IPS-11a (cell line): Measurements from ENCODE around the gene CROCC.
"Not testable (repeated sequence)": the region's sequence is repeated elsewhere in the genome, so short reads cannot be mapped to it uniquely, and the experiment has no call there.

Experiments used
- H3K4me3 ChIP-seq: one replicate; pipeline ENCODE4 v1.5.1; 2013; ENCODE audit warnings: low read depth, low read length, control low read depth

Gene CROCC, protein sequence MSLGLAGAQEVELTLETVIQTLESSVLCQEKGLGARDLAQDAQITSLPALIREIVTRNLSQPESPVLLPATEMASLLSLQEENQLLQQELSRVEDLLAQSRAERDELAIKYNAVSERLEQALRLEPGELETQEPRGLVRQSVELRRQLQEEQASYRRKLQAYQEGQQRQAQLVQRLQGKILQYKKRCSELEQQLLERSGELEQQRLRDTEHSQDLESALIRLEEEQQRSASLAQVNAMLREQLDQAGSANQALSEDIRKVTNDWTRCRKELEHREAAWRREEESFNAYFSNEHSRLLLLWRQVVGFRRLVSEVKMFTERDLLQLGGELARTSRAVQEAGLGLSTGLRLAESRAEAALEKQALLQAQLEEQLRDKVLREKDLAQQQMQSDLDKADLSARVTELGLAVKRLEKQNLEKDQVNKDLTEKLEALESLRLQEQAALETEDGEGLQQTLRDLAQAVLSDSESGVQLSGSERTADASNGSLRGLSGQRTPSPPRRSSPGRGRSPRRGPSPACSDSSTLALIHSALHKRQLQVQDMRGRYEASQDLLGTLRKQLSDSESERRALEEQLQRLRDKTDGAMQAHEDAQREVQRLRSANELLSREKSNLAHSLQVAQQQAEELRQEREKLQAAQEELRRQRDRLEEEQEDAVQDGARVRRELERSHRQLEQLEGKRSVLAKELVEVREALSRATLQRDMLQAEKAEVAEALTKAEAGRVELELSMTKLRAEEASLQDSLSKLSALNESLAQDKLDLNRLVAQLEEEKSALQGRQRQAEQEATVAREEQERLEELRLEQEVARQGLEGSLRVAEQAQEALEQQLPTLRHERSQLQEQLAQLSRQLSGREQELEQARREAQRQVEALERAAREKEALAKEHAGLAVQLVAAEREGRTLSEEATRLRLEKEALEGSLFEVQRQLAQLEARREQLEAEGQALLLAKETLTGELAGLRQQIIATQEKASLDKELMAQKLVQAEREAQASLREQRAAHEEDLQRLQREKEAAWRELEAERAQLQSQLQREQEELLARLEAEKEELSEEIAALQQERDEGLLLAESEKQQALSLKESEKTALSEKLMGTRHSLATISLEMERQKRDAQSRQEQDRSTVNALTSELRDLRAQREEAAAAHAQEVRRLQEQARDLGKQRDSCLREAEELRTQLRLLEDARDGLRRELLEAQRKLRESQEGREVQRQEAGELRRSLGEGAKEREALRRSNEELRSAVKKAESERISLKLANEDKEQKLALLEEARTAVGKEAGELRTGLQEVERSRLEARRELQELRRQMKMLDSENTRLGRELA (N-terminal part only)

DNA sequence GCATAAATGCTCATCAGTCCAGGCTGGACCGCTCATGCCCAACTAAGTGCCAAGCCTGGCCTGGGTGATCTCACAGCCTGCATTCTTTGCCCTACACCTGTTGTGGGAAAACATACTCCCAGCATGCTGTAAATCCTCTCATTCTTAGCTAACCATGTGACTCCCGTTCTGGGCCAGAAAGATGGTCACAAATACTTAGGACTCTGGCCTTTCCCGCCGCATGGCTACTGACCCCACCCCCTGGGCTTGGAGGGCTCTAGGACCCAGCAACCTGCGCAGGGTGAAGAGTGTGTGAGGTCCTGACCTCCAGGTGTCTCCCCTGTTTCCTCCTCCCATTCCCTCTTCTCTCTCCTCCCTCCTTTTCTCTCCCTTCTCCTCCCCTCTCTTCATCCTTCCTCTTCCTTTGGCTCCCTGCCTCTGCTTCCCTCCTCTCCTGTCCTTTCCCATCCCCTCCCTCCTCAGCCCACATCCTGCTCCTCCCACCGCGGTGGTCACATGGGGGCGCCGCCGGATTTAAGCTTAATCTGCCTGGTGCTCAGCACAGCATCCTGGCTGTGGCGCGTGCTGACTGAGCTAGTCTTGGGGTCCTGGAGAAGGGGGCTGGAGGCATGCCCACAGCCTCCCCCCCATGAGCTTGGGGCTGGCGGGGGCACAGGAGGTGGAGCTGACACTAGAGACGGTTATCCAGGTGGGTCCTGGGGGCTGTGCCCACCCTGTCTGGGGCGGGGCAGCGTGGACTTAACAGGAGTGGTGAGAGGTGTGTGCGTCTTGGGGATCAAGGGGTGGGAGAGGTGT is at the start of gene CROCC:
Gene CROCC (plus strand): TSS at position 541 of the 795 bp plus-strand sequence. CDS start 88 bp downstream, at position 629.
- peak within 1 kb of the TSS; percentile 65 for H3K4me3 ChIP-seq

DNA sequence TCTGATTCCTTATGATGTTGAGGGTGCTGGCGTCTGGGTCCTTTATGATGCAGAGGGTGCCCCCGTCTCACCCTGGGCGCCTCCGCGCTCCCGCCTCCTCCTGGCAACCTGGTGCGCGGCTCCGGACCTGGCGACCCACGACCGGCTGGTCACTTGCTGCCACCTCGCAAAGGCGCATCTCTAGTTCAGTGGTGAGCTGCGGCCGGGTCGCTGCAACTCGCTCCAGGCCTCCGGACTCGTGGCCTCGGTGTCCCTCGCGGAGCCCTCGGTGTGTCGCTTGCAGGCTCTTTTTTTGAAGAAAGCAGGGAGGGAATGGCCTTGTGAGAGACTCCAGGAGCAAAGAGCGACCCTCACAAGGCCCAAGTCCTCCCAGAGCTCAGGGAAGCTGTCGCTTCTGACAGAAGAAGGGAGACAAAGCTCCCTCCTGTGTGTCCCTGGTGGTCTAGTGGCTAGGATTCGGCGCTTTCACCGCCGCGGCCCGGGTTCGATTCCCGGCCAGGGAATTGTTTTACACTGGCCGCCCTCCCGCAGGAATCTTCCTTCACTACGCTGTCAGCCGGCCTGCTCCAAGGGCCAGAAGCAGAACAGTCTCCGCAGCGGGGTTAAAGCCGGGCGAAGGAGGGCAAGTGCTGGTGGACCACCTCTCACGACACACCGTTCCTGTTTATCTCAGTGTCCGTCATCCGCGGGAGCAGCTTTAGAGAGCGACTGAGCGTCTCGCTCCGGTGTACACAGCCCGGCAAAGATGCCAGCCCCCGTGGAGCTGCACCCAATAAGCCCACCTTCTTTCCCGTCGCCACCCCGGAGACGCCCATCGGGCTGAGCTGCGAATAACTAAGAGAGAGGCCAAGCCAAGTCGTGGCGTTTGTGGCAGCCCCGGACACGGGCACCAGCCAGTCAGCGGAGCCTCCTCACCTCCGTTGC is 49.3 kb upstream of the CROCC start:
- H3K4me3 ChIP-seq = peak overlapping the region; percentile 65

GRCh38 chr1:16873076-16873879 is 48.5 kb upstream of the CROCC start:
- H3K4me3 ChIP-seq = peak overlapping the region; percentile 33

- not testable (repeated sequence) for H3K4me3 ChIP-seq
These were observed 46.6 kb upstream of the CROCC start for GRCh38 chr1:16874968-16875765.

GRCh38 chr1:16881742-16882141 is 40.0 kb upstream of the CROCC start:
- H3K4me3 ChIP-seq = not testable (repeated sequence)

GRCh38 chr1:16882986-16883385 is 38.7 kb upstream of the CROCC start:
- no peak overlapping the region for H3K4me3 ChIP-seq

DNA sequence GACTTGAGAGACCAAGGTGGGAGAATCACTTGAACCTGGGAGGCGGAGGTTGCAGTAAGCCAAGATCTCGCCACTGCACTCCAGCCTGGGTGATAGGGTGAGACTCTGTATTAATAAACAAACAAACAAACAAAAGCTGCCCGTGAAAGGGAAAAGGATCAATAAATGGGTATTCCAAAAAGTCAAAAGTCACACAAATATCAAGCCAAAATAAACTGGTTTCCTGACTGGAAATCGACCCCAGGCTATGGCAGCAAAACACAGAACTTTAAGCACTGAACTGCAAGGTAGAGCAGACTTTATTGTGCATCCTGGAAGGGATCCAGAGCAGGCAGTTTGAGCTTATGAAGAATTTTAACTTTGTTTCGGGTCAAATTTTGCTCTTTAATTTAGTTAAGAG is 37.2 kb upstream of the CROCC start:
- H3K4me3 ChIP-seq = not testable (repeated sequence)

GRCh38 chr1:16886860-16887605 is 34.7 kb upstream of the CROCC start:
- H3K4me3 ChIP-seq = no peak overlapping the region

GRCh38 chr1:16888860-16889816 is 32.6 kb upstream of the CROCC start:
- H3K4me3 ChIP-seq = peak overlapping the region; percentile 83

DNA sequence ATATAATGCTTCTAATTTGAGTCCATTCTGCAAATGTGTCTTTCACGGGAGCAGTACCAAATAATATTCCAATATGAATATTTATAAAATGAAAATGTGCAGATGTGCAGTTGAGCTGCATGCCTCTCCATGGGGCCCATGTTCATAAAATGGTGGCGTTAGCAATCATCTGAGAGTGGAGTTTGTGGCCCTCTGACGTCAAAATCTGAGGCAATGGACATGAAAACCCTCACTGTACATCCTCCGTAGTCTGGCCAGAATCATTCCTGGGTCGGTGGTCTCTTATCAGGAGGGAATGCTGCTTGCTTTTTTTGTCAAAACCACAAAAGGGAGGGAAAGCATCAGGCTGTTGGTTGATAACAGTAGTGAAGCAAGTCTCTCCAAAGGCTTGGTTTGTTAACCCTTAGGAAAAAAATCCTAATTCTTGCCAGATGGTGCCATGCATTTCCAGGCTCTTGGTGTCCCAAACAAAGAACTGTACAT is 31.2 kb upstream of the CROCC start:
- not testable (repeated sequence) for H3K4me3 ChIP-seq

- not testable (repeated sequence) for H3K4me3 ChIP-seq
These were observed 30.7 kb upstream of the CROCC start for GRCh38 chr1:16891057-16891456.

GRCh38 chr1:16892978-16893525 is 28.7 kb upstream of the CROCC start:
- not testable (repeated sequence) for H3K4me3 ChIP-seq

DNA sequence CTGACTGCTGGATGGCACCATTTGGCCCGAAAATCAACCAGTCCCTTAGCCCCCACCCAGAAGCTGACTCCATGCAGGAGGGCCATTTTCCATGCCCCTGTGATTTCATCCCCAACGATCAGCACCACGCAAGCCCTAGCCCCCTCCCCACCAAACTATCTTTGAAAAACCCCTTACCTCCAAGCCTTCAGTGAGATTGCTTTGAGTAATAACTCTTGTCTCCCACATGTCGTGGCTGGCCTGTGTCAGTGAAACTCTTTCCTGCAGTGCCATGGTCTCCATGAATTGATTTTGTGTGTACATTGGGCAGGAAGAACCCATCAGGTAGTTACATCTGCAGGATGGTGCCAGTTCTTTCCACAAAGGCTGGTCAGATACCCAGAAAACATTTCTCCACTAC is 27.9 kb upstream of the CROCC start:
- H3K4me3 ChIP-seq = not testable (repeated sequence)

DNA sequence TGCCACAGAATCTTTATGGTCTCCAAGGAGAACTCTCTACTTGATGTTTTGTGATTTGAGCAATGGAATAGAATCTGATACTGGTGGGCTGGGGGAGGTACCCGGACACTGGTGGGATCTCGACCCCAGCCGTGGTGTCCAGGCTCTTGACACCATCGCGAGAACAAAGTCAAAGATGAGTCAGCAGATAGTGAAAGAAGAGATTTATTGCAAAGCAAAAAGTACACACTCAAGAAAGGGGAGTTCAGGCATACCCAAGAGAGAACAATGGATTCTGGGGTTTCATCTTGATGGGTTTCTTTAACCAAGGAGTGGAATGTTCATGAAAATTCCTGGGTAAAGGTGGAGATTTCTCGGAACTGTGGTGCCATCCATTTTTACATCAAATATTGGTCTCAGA is 27.4 kb upstream of the CROCC start:
- H3K4me3 ChIP-seq = not testable (repeated sequence)

GRCh38 chr1:16895233-16895597 is 26.5 kb upstream of the CROCC start:
- H3K4me3 ChIP-seq = peak overlapping the region; percentile 2
